CD4-positive, alpha-beta T cell (primary cell): ENCODE data around the gene SMAD3. TPM values are rescaled to one million over a fixed set of nuclear protein-coding genes. Genes with fewer than 3 reads are reported as not detected.

Experiments
- ATAC-seq: fragments of 200-7000 bp; cut with Tn5 transposase; one replicate; pipeline ENCODE4 v1.10.0; 2022; ENCODE audit warnings: mild to moderate bottlenecking; ENCODE audit not compliant: poor library complexity
- CTCF ChIA-PET: fragments of 350-600 bp; sonication (Branson Sonifier 250); formaldehyde crosslinking; loops from one replicate; lab custom pipeline; 2021; ENCODE audit warnings: antibody characterized with exemption, inconsistent platforms; lab: Charles Lee
- POLR2A ChIA-PET: fragments of 350-600 bp; sonication (Branson Sonifier 250); formaldehyde crosslinking; loops from one replicate; lab custom pipeline; 2021; ENCODE audit warnings: antibody characterized with exemption, inconsistent platforms; lab: Charles Lee
- DNase-seq, 14 experiments: peaks; one replicate each; pipeline ENCODE4 v3.0.0-alpha.2; 2013 to 2020; ENCODE audit warnings: mixed read lengths in 2 of 14
- H3K27ac ChIP-seq, 2 donors: one replicate each; pipeline versions ENCODE4 v1.5.1 to v1.7.0; 2013; ENCODE audit warnings: low read length in 2 of 2, low read depth in 1 of 2, mild to moderate bottlenecking in 1 of 2
- H3K27me3 ChIP-seq, 2 experiments: 1 replicate in 1 of 2; 2 replicates in 1 of 2; pipeline versions ENCODE4 v1.6.1 to v1.7.0; 2013; ENCODE audit warnings: low read length in 2 of 2, control low read depth in 1 of 2, mild to moderate bottlenecking in 1 of 2, moderate library complexity in 1 of 2; ENCODE audit not compliant: insufficient read depth in 2 of 2, control insufficient read depth in 1 of 2
- H3K36me3 ChIP-seq: one replicate; pipeline ENCODE4 v1.6.1; 2013; ENCODE audit warnings: low read length, control low read depth; ENCODE audit not compliant: insufficient read depth
- H3K4me1 ChIP-seq: one replicate; pipeline ENCODE4 v1.6.1; 2013; ENCODE audit warnings: low read length, control low read depth; ENCODE audit not compliant: insufficient read depth
- H3K4me3 ChIP-seq: one replicate; pipeline ENCODE4 v1.5.1; 2013; ENCODE audit warnings: mild to moderate bottlenecking, low read length, moderate library complexity
- H3K9me3 ChIP-seq, 2 experiments: 1 replicate in 1 of 2; 2 replicates in 1 of 2; pipeline versions ENCODE4 v1.6.1 to v1.7.0; 2013; ENCODE audit warnings: low read length in 2 of 2, mild to moderate bottlenecking in 2 of 2, control low read depth in 1 of 2, moderate library complexity in 1 of 2; ENCODE audit not compliant: control insufficient read depth in 1 of 2, insufficient read depth in 1 of 2
- H3K27ac Mint-ChIP-seq: one replicate; pipeline ENCODE4 v1.8.0; 2020; ENCODE audit warnings: mixed read lengths
- H3K27me3 Mint-ChIP-seq: one replicate; pipeline ENCODE4 v1.8.0; 2021; ENCODE audit warnings: mixed read lengths
- H3K36me3 Mint-ChIP-seq: one replicate; pipeline ENCODE4 v1.8.0; 2021; ENCODE audit warnings: low read depth, mixed read lengths
- H3K4me1 Mint-ChIP-seq: one replicate; pipeline ENCODE4 v1.8.0; 2021; ENCODE audit warnings: low read depth, mixed read lengths
- H3K4me3 Mint-ChIP-seq: one replicate; pipeline ENCODE4 v1.8.0; 2020; ENCODE audit warnings: mild to moderate bottlenecking, mixed read lengths
- H3K9me3 Mint-ChIP-seq: one replicate; pipeline ENCODE4 v1.8.0; 2020; ENCODE audit warnings: mixed read lengths
- CTCF ChIP-seq: fragments of 200-600 bp; IDR thresholded peaks from one replicate; pipeline ENCODE4 v1.8.0; 2022; ENCODE audit warnings: antibody characterized with exemption, mild to moderate bottlenecking
- intact Hi-C, 2 experiments: fragments of 100-400 bp; cut with DNase I in 1 of 2; cut with micrococcal nuclease in 1 of 2; formaldehyde crosslinking; loops; one replicate each; pipeline versions ENCODE4 v1.15.1 to v1.9.0; 2023 to 2025; cut with DNase I, micrococcal nuclease
- total RNA-seq, 174 experiments: library from RNA in 2 of 174; stranded (reverse) in 2 of 174; gene quantifications; one replicate each; pipeline ENCODE4 v1.2.3 and lab custom pipeline; 2021 to 2026

The SMAD3 gene
- total RNA-seq, 2 experiments from 2014 or later: 30.0 to 31.0 TPM

DNA sequence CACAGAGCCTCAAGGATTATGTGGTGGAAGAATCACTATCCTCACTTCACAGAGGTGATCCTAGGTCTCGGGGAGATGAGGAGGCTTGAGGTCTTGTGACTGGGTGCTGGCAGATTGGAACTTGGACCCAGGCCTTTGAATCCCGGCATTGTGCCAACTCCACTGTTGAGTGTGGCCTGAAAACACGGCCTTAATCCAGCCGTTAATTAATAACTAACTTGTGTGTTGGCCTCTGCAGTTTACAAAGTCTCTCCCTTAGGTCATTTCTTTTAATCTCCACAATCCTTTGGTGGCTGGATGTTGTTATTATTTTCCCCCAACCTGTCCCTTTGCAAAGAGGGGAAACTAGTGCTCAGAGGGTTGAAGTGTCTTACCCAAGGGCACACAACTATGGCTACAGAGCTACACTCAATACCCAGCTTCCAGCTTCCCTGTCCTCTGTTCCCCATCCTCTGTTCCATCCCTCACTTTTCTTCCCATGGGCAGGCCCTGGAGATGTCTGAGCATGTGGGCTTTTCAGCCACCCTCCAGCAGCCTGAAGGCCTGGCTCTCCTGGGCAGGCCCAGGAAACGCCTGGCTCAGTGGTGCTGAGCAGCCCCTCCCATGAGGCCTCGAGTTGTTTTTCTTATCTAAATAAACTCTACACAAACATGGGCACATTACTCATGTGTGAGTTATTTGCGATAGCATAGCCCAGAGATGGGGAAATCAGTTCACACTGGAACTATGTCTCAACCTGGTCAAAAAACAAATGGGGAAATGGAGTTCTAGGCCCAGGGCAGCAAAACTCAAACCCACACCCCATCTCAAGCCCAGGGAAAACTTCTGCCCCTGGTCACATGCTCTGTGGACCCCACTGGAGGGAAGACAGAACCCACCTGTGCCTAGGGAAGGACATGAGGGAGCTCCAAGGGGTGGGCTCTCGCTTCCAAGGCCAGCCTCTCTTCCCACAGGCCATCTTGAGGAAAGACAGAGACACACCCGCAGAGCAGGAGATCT, 16.8 kb upstream of the SMAD3 start:
- Histone ChIP-seq H3K27me3 (no peaks in the 10 kb centered on the region), H3K9me3 (no peaks in the 10 kb centered on the region), H3K27ac (no peak overlapping the region), H3K36me3 (no peaks in the 10 kb centered on the region), H3K4me1 (peaks cover 9% of the 10 kb centered on the region), H3K4me3 (no peak overlapping the region)
- Mint-ChIP-seq H3K4me1 (peaks cover 36% of the 10 kb centered on the region), H3K9me3 (no peaks in the 10 kb centered on the region), H3K36me3 (no peaks in the 10 kb centered on the region), H3K4me3 (no peak overlapping the region), H3K27ac (no peak overlapping the region), H3K27me3 (no peaks in the 10 kb centered on the region)
- ATAC-seq (no peak), DNase-seq (peak in 1 of 14 experiments; percentile 38)
- POLR2A ChIA-PET: interaction anchor here (1.3 kb wide), 1 partner anchor 17 kb away, joined by 5 read pairs; the partner anchor contains the start of gene SMAD3
- intact Hi-C loops: no loop called here
- CTCF ChIA-PET: no interaction called here
- no peak for TF ChIP-seq CTCF

GRCh38 chr15:67049351-67050044, 15.9 kb upstream of the SMAD3 start:
- Mint-ChIP-seq H3K27me3 (no peaks in the 10 kb centered on the region), H3K27ac (peak overlapping the region; percentile 49), H3K4me3 (no peak overlapping the region), H3K4me1 (peaks cover 40% of the 10 kb centered on the region), H3K9me3 (no peaks in the 10 kb centered on the region), H3K36me3 (no peaks in the 10 kb centered on the region)
- H3K27ac ChIP-seq: no peak overlapping the region
- ChIA-PET POLR2A (interaction anchor here (1.3 kb wide), 1 partner anchor 16 kb away, joined by 5 read pairs; the partner anchor contains the start of gene SMAD3), CTCF (no interaction called here)
- no peaks in the 10 kb centered on the region for H3K9me3 ChIP-seq
- DNase-seq (no peak), ATAC-seq (no peak)
- H3K4me1 ChIP-seq: peaks cover 9% of the 10 kb centered on the region
- H3K36me3 ChIP-seq: no peaks in the 10 kb centered on the region
- no peaks in the 10 kb centered on the region for H3K27me3 ChIP-seq
- intact Hi-C loops: no loop called here
- TF ChIP-seq CTCF: no peak
- no peak overlapping the region for H3K4me3 ChIP-seq

DNA sequence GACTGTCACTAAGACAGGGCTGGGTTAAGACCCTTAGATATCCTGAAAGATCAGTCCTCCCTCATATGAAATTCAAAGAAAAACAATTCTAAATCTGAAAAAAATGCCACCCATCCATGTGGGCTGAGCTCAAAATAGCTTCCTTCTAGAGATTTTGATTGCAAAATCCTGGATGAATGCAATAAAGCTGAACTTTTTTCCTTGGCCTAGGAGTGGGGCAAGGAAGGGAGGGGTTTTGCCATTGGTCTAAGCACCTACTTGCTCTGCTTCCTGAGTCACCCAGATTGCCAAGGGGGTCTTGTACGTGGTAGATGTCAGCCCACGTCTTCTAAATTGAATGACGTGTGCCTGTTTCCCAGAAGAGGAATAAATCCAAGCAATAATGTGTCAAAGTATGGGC, 15.3 kb upstream of the SMAD3 start:
- ChIA-PET CTCF (no interaction called here), POLR2A (interaction anchor here (1.3 kb wide), 1 partner anchor 16 kb away, joined by 5 read pairs; the partner anchor contains the start of gene SMAD3)
- TF ChIP-seq CTCF: no peak

More for the DNA sequence above, 15.3 kb upstream of the SMAD3 start:
- no peak overlapping the region for H3K4me3 ChIP-seq
- H3K27me3 Mint-ChIP-seq: no peaks in the 10 kb centered on the region
- peaks cover 46% of the 10 kb centered on the region for H3K4me1 Mint-ChIP-seq
- peaks cover 9% of the 10 kb centered on the region for H3K4me1 ChIP-seq
- H3K9me3 Mint-ChIP-seq: no peaks in the 10 kb centered on the region
- intact Hi-C loops: no loop called here
- H3K27ac Mint-ChIP-seq: peak overlapping the region; percentile 49
- no peaks in the 10 kb centered on the region for H3K27me3 ChIP-seq
- no peaks in the 10 kb centered on the region for H3K9me3 ChIP-seq
- no peaks in the 10 kb centered on the region for H3K36me3 Mint-ChIP-seq
- DNase-seq: no peak
- no peaks in the 10 kb centered on the region for H3K36me3 ChIP-seq
- H3K27ac ChIP-seq: no peak overlapping the region
- peak overlapping the region; percentile 9 for H3K4me3 Mint-ChIP-seq
- ATAC-seq: no peak
